RKO (cell line): ENCODE data around the gene JDP2.

ENCODE experiments used
- DNase-seq: peaks from one replicate; pipeline ENCODE4 v3.0.0-alpha.2; 2016; ENCODE audit warnings: low spot score

JDP2 gene

DNA sequence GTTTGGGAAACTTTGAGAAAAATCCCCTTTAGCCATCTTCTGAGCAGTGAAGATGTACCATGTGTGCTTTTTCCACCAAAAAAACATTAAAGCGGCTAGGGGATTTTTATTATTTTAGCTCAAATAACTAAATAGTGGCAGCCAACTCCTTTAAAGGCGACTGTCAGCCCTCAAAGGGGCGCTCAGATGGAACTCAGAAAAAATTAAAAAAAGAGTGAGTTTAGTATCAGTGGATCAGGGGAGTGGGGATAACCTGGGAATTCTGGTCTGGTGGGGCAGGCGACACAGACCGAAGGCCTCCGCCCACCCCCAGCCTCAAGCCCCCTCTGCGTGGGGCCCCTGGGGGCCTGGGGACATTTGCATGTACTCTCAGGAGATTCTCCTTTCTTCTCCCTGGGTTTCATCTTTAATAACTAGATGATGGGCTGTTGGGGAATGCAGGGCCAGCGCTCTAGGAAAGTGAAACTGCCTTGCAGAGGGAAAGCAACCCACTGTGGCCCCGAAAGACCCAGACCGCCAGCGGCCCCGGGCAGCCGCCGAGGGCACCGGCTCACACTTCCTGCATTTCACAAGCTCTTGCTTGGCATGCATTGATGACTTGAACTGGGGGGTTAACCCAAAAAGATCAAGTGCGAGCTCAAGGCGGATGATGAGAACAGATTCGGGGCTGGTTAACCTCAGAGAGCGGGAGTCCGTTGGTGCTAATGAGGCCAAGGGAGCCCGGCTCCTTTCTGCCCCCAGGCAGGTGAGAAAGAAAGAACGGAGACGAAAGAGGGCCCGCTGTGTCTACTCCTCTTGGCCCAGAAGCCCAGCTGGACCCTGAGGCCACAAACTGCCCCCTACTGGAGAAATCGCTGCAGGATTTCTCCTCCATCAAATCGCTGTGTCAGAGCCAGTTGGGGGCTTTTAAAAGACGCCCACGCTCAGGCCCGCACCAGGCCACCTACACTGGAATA is 87.1 kb downstream of the JDP2 start:
- no peak for DNase-seq

DNA sequence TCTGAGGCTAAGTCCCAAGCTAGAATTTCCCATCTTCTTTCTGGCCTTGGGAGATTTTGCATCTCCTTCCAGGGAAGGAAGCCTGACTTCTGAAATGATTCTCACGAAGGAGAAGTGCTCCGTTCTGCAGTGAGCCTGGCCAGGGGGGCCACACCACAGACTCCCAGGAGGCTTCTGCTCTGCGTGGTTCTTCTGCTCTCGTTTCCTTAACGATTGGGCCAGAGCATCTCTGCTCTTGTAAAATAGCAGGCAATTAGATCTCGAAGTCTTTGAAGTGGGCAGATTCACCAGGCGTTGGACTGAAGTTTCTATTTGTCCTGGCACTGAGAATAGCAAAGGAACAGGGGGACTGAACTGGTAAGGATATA is 87.8 kb downstream of the JDP2 start:
- no peak for DNase-seq

DNA sequence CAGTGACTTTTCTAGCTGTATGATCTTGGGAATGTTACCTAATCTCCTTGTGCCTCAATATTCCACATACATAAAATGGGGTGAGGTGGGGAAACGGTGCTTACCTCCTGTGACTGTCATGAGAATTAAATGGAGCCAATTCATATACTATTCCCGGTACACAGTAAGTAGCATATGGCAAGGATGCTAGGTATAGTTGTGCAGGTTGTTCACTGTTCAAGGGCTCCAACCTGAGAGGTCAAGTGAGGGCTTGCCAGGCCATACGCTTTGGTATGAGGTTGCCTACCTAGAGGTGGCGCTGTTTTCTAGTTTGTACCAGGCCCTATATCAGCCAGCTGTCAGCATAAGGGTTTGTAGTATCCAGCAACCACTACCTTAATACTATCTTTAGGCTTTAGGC is 90.8 kb downstream of the JDP2 start:
- peak; percentile 26 for DNase-seq

DNA sequence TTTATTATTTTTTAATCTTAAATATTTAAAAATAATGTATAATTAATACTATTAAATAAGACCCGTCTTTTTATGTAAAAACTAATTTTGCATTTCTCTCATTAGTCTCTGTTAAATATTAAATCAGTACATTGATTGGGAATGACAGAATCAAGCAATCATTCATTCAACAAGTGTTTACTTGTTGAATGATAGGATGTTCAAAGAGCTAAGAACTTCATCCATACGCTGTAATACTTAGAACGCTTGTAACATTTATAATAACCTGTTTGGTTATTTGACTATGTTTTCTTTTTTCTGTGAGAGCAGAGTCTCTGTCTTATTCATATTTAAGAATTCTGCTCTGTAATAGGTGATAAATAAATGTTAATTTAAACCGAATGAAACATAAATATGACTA is 91.6 kb downstream of the JDP2 start:
- no peak for DNase-seq

GRCh38 chr14:75519826-75520728 is 92.3 kb downstream of the JDP2 start:
- DNase-seq, result no peak

DNA sequence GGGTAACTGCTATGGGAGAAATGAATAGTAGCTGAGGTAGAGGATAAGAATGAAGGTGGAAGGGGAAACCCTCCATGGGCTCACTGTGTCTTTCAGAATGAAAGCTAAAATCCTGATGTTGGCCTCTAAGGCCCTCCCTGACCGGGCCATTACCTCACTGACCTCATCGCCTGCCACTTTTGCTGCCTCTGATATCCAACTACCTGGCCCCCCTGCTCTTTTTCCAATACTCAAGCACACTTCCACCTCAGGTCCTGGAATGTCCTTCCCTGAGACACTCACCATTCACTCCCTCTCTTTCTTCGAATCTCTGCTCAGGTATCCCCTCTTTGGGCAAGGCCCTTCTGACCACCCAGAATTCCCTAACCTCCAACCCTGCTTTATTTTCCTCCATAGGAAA is 93.0 kb downstream of the JDP2 start:
- DNase-seq, result no peak

GRCh38 chr14:75521415-75522199 is 93.8 kb downstream of the JDP2 start:
- no peak for DNase-seq

DNA sequence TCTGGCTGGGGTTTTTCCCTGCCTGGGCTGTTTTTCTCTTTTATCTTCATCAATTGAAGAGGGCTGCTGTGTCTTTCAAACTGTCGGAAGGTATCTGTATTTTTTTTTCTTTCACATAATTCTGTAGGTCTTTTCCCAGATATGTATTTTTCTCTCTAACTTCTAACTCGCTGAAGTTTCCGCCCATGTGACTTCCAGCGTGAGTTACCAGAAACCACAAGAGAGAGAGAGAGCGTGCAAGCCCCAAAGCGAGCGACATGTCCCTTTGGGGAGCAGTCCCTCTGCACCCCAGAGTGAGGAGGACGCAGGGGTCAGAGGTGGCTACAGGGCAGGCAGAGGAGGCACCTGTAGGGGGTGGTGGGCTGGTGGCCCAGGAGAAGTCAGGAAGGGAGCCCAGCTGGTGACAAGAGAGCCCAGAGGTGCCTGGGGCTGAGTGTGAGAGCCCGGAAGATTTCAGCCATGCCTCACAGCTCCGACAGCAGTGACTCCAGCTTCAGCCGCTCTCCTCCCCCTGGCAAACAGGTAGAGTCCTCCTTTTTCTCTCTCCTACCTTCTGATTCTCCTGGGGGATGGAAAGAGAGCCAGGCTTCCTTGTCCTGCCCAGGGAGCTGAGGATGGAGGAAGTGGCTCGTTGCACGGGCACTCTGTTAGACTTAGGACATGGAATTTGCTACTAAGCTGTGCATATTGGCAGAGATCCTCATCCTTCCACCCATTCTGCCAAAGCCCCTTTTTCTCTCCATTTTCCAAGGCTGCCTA is 94.6 kb downstream of the JDP2 start, which contains the start of gene BATF:
Gene BATF, plus strand, starts transcription at position 246 of the 759 bp plus-strand sequence. Its CDS starts 214 bp downstream, at position 460.
- DNase-seq, result no peak

DNA sequence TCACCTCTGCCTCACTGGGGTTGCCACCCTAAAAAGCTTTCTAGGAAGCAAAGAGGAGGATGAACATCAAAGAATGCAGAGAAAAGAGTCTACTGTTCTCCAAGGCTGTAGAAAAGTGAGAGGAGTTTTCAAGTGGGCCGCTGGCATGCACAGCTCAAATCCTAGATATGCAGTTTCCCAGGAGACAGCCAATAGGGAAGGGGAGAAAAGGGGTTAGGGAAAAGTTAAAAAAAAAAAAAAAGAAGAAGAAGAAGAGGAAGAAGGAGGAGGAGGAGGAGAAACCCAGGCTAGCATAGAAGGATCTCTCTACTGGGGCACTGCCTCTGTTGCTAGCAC is 95.1 kb downstream of the JDP2 start:
- DNase-seq, result no peak
